Head of caudate nucleus (tissue), 42 donors: ENCODE results near the gene PPL.

ENCODE experiments used
- DNase-seq, 42 donors: peaks; one replicate each; pipeline versions ENCODE4 v3.0.0 to v3.0.0-alpha.2; 2020 to 2021; ENCODE audit warnings: mixed read lengths in 7 of 42
- intact Hi-C: fragments of 100-400 bp; cut with DNase I; formaldehyde crosslinking; loops from one replicate; pipeline ENCODE4 v1.15.0; 2022

Gene PPL

GRCh38 chr16:4894276-4895150 is 42.4 kb downstream of the PPL start:
- DNase-seq, result no peak

GRCh38 chr16:4893103-4893862 is 43.7 kb downstream of the PPL start:
- DNase-seq, result no peak
- intact Hi-C loops, result no loop called here

More at GRCh38 chr16:4894276-4895150, 42.4 kb downstream of the PPL start:
- intact Hi-C loops, result no loop called here

- intact Hi-C loops, result no loop called here
- DNase-seq, result no peak
Measured at GRCh38 chr16:4892361-4893102, 44.4 kb downstream of the PPL start.

- no peak for DNase-seq
- intact Hi-C loops, result no loop called here
Measured at GRCh38 chr16:4891886-4892216, 45.1 kb downstream of the PPL start.

GRCh38 chr16:4891097-4891885 is 45.7 kb downstream of the PPL start:
- intact Hi-C loops, result no loop called here
- DNase-seq, result no peak

GRCh38 chr16:4890686-4891085 is 46.3 kb downstream of the PPL start:
- intact Hi-C loops, result no loop called here
- DNase-seq, result no peak

GRCh38 chr16:4890026-4890425 is 46.9 kb downstream of the PPL start:
- intact Hi-C loops, result no loop called here
- no peak for DNase-seq

- intact Hi-C loops, result no loop called here
- DNase-seq, result no peak
Measured at GRCh38 chr16:4888428-4889135, 48.4 kb downstream of the PPL start.

- intact Hi-C loops, result no loop called here
- DNase-seq, result no peak
Measured at GRCh38 chr16:4886151-4886550, 50.8 kb downstream of the PPL start.

GRCh38 chr16:4884972-4885874 is 51.7 kb downstream of the PPL start:
- DNase-seq, result no peak

GRCh38 chr16:4884209-4884608 is 52.7 kb downstream of the PPL start:
- no peak for DNase-seq
- intact Hi-C loops, result no loop called here

More at GRCh38 chr16:4884972-4885874, 51.7 kb downstream of the PPL start:
- intact Hi-C loops, result no loop called here

- intact Hi-C loops, result no loop called here
Measured at GRCh38 chr16:4883501-4883900, 53.4 kb downstream of the PPL start.

GRCh38 chr16:4882633-4883285 is 54.2 kb downstream of the PPL start:
- DNase-seq, result no peak
- intact Hi-C loops, result no loop called here

More at GRCh38 chr16:4883501-4883900, 53.4 kb downstream of the PPL start:
- DNase-seq, result no peak

GRCh38 chr16:4882000-4882632 is 54.8 kb downstream of the PPL start:
- intact Hi-C loops, result no loop called here
- DNase-seq, result no peak

- DNase-seq, result no peak
- intact Hi-C loops, result no loop called here
Measured at GRCh38 chr16:4880006-4880580, 56.9 kb downstream of the PPL start.

- intact Hi-C loops, result no loop called here
- no peak for DNase-seq
Measured at GRCh38 chr16:4879049-4879448, 57.9 kb downstream of the PPL start.
